Measurements from ENCODE around the gene PPIF.

Gene PPIF

DNA sequence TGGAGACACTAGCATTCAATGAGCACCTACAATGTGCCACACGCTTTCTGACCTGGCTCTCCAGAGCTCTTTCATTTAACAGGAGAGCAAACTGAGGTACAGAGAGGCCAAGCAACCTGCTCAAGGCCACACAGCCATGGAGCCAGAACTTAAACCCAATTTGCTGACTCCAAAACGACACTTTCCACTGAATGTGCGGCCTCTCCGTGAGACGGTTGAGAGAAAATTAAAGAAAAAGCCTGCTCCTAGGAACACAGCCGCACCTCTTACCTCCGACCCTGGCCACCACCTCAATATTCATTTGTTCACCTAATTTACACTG is 55.3 kb downstream of the PPIF start:
- no peak overlapping the region for H3K27ac ChIP-seq (ENCODE audit: insufficient read depth in 1 of 2, low read depth in 1 of 2, low read length in 2 of 2, poor library complexity in 1 of 2, severe bottlenecking in 2 of 2)
- H3K4me1 ChIP-seq (ENCODE audit: control extremely low read depth in 1 of 4, control insufficient read depth in 4 of 4, insufficient read depth in 4 of 4, low read length in 3 of 4), result peaks cover 2 to 45% (median 31%) of the 10 kb centered on the region in 4 experiments
- peaks cover 0 to 42% (median 7%) of the 10 kb centered on the region in 5 experiments for H3K27me3 ChIP-seq (replicated peaks in 2 of 5; ENCODE audit: control insufficient read depth in 4 of 5, insufficient read depth in 5 of 5, low read length in 4 of 5)
- POLR2A ChIA-PET, result no interaction called here
- no peak overlapping the region for H3K4me3 ChIP-seq (ENCODE audit: control insufficient read depth in 1 of 7, extremely low read depth in 1 of 7, insufficient read depth in 4 of 7, low read depth in 2 of 7, low read length in 6 of 7)
- WGBS (ENCODE audit: insufficient coverage), result 98% methylated on average over 7 of the region's 7 CpGs
- DNase-seq, result no peak
- no peaks in the 10 kb centered on the region for H3K36me3 ChIP-seq (ENCODE audit: control insufficient read depth in 4 of 4, insufficient read depth in 4 of 4, low read length in 3 of 4)
- H3K9me3 ChIP-seq (ENCODE audit: control extremely low read depth in 1 of 5, control insufficient read depth in 4 of 5, insufficient read depth in 2 of 5, low read depth in 1 of 5, low read length in 4 of 5), result peaks cover 0 to 6% (median 0%) of the 10 kb centered on the region in 5 experiments
- CTCF ChIA-PET, result interaction anchor here (0.8 to 3.1 kb wide), 5 partner anchors 9 to 88 kb away, joined by 3 to 10 read pairs (median 3); no protein-coding TSS in a partner anchor

- peak overlapping the region in 1 of 7 experiments; percentile 26 for H3K4me3 ChIP-seq (ENCODE audit: control insufficient read depth in 1 of 7, extremely low read depth in 1 of 7, insufficient read depth in 4 of 7, low read depth in 2 of 7, low read length in 6 of 7)
- H3K36me3 ChIP-seq (ENCODE audit: control insufficient read depth in 4 of 4, insufficient read depth in 4 of 4, low read length in 3 of 4), result no peaks in the 10 kb centered on the region
- ChIA-PET POLR2A (no interaction called here), CTCF (interaction anchor here (0.8 to 3.1 kb wide), 5 partner anchors 9 to 88 kb away, joined by 3 to 10 read pairs (median 3); no protein-coding TSS in a partner anchor)
- H3K9me3 ChIP-seq (ENCODE audit: control extremely low read depth in 1 of 5, control insufficient read depth in 4 of 5, insufficient read depth in 2 of 5, low read depth in 1 of 5, low read length in 4 of 5), result peaks cover 0 to 6% (median 0%) of the 10 kb centered on the region in 5 experiments
- peaks cover 0 to 45% (median 7%) of the 10 kb centered on the region in 5 experiments for H3K27me3 ChIP-seq (replicated peaks in 2 of 5; ENCODE audit: control insufficient read depth in 4 of 5, insufficient read depth in 5 of 5, low read length in 4 of 5)
- no peak for DNase-seq
- peaks cover 2 to 45% (median 31%) of the 10 kb centered on the region in 4 experiments for H3K4me1 ChIP-seq (ENCODE audit: control extremely low read depth in 1 of 4, control insufficient read depth in 4 of 4, insufficient read depth in 4 of 4, low read length in 3 of 4)
- no peak overlapping the region for H3K27ac ChIP-seq (ENCODE audit: insufficient read depth in 1 of 2, low read depth in 1 of 2, low read length in 2 of 2, poor library complexity in 1 of 2, severe bottlenecking in 2 of 2)
- WGBS (ENCODE audit: insufficient coverage), result 53% methylated on average over 8 of the region's 8 CpGs
Measured at GRCh38 chr10:79402951-79403350, 55.7 kb downstream of the PPIF start.

- Histone ChIP-seq H3K36me3 (ENCODE audit: control insufficient read depth in 4 of 4, insufficient read depth in 4 of 4, low read length in 3 of 4) (no peaks in the 10 kb centered on the region), H3K4me3 (ENCODE audit: control insufficient read depth in 1 of 7, extremely low read depth in 1 of 7, insufficient read depth in 4 of 7, low read depth in 2 of 7, low read length in 6 of 7) (peak overlapping the region in 1 of 7 experiments; percentile 26), H3K27me3 (replicated peaks in 2 of 5; ENCODE audit: control insufficient read depth in 4 of 5, insufficient read depth in 5 of 5, low read length in 4 of 5) (peaks cover 0 to 48% (median 7%) of the 10 kb centered on the region in 5 experiments), H3K9me3 (ENCODE audit: control extremely low read depth in 1 of 5, control insufficient read depth in 4 of 5, insufficient read depth in 2 of 5, low read depth in 1 of 5, low read length in 4 of 5) (peaks cover 0 to 6% (median 0%) of the 10 kb centered on the region in 5 experiments), H3K4me1 (ENCODE audit: control extremely low read depth in 1 of 4, control insufficient read depth in 4 of 4, insufficient read depth in 4 of 4, low read length in 3 of 4) (peaks cover 2 to 45% (median 31%) of the 10 kb centered on the region in 4 experiments), H3K27ac (ENCODE audit: insufficient read depth in 1 of 2, low read depth in 1 of 2, low read length in 2 of 2, poor library complexity in 1 of 2, severe bottlenecking in 2 of 2) (no peak overlapping the region)
- 12% methylated on average over 19 of the region's 23 CpGs for WGBS (ENCODE audit: insufficient coverage)
- CTCF ChIA-PET, result interaction anchor here (0.9 to 1.2 kb wide), 2 partner anchors 9 to 57 kb away, joined by 3 to 4 read pairs; no protein-coding TSS in a partner anchor
- POLR2A ChIA-PET, result no interaction called here
- DNase-seq, result peak in 2 of 3 donors; percentile 42 to 63
Measured at GRCh38 chr10:79403441-79404230, 56.4 kb downstream of the PPIF start.

DNA sequence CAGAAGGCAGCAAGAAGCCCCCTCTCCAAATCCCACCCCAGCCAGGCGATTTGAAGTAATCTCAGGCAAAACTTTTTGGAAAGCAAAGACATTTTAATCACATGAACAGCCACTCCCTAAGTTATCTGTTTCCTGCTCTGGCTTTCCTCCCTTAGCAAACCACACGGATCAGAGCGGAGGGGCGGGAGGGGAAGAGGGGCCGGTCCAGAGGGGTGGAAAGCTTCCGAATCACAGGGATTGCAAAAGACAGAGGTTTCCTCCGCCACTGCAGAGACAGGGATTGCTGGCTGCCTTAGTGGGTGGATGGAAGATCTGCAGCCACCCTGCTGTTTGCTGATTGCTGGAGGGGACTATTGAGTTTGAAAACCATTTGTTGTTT is 57.0 kb downstream of the PPIF start:
- WGBS (ENCODE audit: insufficient coverage), result 0% methylated on average over 4 of the region's 7 CpGs
- Histone ChIP-seq H3K27ac (ENCODE audit: insufficient read depth in 1 of 2, low read depth in 1 of 2, low read length in 2 of 2, poor library complexity in 1 of 2, severe bottlenecking in 2 of 2) (no peak overlapping the region), H3K27me3 (replicated peaks in 2 of 5; ENCODE audit: control insufficient read depth in 4 of 5, insufficient read depth in 5 of 5, low read length in 4 of 5) (peaks cover 0 to 48% (median 7%) of the 10 kb centered on the region in 5 experiments), H3K4me3 (ENCODE audit: control insufficient read depth in 1 of 7, extremely low read depth in 1 of 7, insufficient read depth in 4 of 7, low read depth in 2 of 7, low read length in 6 of 7) (no peak overlapping the region), H3K4me1 (ENCODE audit: control extremely low read depth in 1 of 4, control insufficient read depth in 4 of 4, insufficient read depth in 4 of 4, low read length in 3 of 4) (peaks cover 2 to 41% (median 30%) of the 10 kb centered on the region in 4 experiments), H3K36me3 (ENCODE audit: control insufficient read depth in 4 of 4, insufficient read depth in 4 of 4, low read length in 3 of 4) (no peaks in the 10 kb centered on the region), H3K9me3 (ENCODE audit: control extremely low read depth in 1 of 5, control insufficient read depth in 4 of 5, insufficient read depth in 2 of 5, low read depth in 1 of 5, low read length in 4 of 5) (peaks cover 0 to 6% (median 0%) of the 10 kb centered on the region in 5 experiments)
- CTCF ChIA-PET, result interaction anchor here (0.9 to 1.7 kb wide), 2 partner anchors 11 to 75 kb away, joined by 3 to 5 read pairs; no protein-coding TSS in a partner anchor
- peak; percentile 12 to 53 (median 45) for DNase-seq
- POLR2A ChIA-PET, result no interaction called here

DNA sequence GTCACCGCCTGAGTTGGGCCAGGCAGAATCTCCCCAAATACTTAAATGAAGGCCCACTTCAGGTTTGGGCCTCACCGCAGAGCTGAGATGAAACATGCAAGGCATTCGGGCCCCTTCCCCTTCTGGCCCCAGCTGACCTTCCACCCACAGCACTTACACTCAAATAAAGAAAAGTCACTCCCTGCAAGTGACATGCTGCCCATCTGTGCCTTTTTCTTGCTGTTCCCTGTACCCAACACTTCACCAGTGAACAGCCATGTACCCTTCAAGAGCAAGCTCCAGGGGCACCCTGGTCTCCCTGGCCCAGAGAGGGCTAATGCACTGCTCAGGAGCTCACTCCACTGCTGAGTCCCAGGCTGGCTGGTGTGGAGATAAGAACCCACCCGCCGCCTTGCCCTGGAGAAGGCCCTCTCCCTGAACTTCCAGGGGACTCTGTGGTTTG is 57.4 kb downstream of the PPIF start:
- WGBS (ENCODE audit: insufficient coverage), result 69% methylated on average over 5 of the region's 5 CpGs
- DNase-seq, result no peak
- ChIA-PET CTCF (interaction anchor here (0.9 to 1.7 kb wide), 4 partner anchors 11 to 82 kb away, joined by 3 to 5 read pairs (median 4); no protein-coding TSS in a partner anchor), POLR2A (no interaction called here)
- H3K9me3 ChIP-seq (ENCODE audit: control extremely low read depth in 1 of 5, control insufficient read depth in 4 of 5, insufficient read depth in 2 of 5, low read depth in 1 of 5, low read length in 4 of 5), result peaks cover 0 to 6% (median 0%) of the 10 kb centered on the region in 5 experiments
- H3K4me3 ChIP-seq (ENCODE audit: control insufficient read depth in 1 of 7, extremely low read depth in 1 of 7, insufficient read depth in 4 of 7, low read depth in 2 of 7, low read length in 6 of 7), result no peak overlapping the region
- peaks cover 0 to 48% (median 7%) of the 10 kb centered on the region in 5 experiments for H3K27me3 ChIP-seq (replicated peaks in 2 of 5; ENCODE audit: control insufficient read depth in 4 of 5, insufficient read depth in 5 of 5, low read length in 4 of 5)
- no peak overlapping the region for H3K27ac ChIP-seq (ENCODE audit: insufficient read depth in 1 of 2, low read depth in 1 of 2, low read length in 2 of 2, poor library complexity in 1 of 2, severe bottlenecking in 2 of 2)
- H3K4me1 ChIP-seq (ENCODE audit: control extremely low read depth in 1 of 4, control insufficient read depth in 4 of 4, insufficient read depth in 4 of 4, low read length in 3 of 4), result peaks cover 2 to 36% (median 26%) of the 10 kb centered on the region in 4 experiments
- H3K36me3 ChIP-seq (ENCODE audit: control insufficient read depth in 4 of 4, insufficient read depth in 4 of 4, low read length in 3 of 4), result no peaks in the 10 kb centered on the region
